Lower leg skin (tissue), 4 donors: ENCODE results near the gene RB1. TPM values are rescaled to one million over a fixed set of nuclear protein-coding genes. Genes with fewer than 3 reads are reported as not detected.

Experiments used
- DNase-seq, 2 donors: peaks; one replicate each; pipeline ENCODE4 v3.0.0-alpha.2; 2019; ENCODE audit warnings: low spot score in 2 of 2
- H3K4me3 ChIP-seq: fragments of 200-600 bp; sonication (generic); 2 replicates; pipeline ENCODE4 v1.5.1; 2017; ENCODE audit warnings: mild to moderate bottlenecking, low read depth; ENCODE audit not compliant: poor library complexity, severe bottlenecking
- POLR2A ChIP-seq, 2 donors: fragments of 450-650 bp; IDR thresholded peaks; one replicate each; pipeline ENCODE4 v1.6.1; 2016 to 2017; ENCODE audit warnings: antibody characterized with exemption in 2 of 2, mild to moderate bottlenecking in 1 of 2, moderate library complexity in 1 of 2
- WGBS, 2 donors: methylation state at CpG; one replicate each; pipeline ENCODE4 v1.1.5; 2018; 5-methylcytosine and 5-hydroxymethylcytosine counted together
- intact Hi-C: fragments of 100-400 bp; cut with DNase I; formaldehyde crosslinking; loops from one replicate; pipeline ENCODE4 v1.15.0; 2023; ENCODE audit warnings: low total_unique reads
- total RNA-seq, 4 donors: library from RNA; depleted of rRNA; stranded (reverse); fragments of >200 nt; gene quantifications; one replicate each; pipeline ENCODE4 v1.1.0, GENCODE V29; 2016
- TF ChIP-seq, protein P1 (sequence below), 3 donors: fragments of 450-650 bp; IDR thresholded peaks; one replicate each; pipeline ENCODE4 v1.5.1; 2016; ENCODE audit warnings: antibody characterized with exemption in 3 of 3, mild to moderate bottlenecking in 3 of 3, moderate library complexity in 2 of 3

RB1 gene
- total RNA-seq, 4 donors from 2014 or later: 15.8 to 20.0 (median 16.4) TPM

DNA sequence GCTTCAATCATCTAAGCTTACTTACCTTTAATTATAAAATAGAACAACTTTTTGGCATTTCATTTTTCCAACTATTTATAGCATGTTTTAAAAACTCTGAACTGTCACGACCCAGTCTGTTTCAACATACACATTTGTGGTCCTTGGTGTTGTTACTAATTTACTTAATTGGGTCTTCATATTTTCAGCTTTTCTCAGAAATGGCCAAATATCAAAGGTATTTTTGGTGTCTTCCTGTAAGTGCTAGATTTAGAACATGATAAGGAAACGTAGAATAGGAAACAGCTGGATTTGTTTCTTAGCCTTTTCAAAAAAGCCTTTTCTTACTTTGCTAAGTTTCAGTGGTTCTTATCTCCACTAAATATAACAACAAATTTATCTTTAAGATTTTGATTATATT lies 97.9 kb downstream of the RB1 start:
- no peak for DNase-seq
- WGBS, 2 donors: 16 to 29% methylated on average over 2 of the region's 2 CpGs
- H3K4me3 ChIP-seq: no peak overlapping the region
- no peak for TF ChIP-seq POLR2A (IDR thresholded peaks at IDR 0.05)
- TF ChIP-seq, protein P1, sequence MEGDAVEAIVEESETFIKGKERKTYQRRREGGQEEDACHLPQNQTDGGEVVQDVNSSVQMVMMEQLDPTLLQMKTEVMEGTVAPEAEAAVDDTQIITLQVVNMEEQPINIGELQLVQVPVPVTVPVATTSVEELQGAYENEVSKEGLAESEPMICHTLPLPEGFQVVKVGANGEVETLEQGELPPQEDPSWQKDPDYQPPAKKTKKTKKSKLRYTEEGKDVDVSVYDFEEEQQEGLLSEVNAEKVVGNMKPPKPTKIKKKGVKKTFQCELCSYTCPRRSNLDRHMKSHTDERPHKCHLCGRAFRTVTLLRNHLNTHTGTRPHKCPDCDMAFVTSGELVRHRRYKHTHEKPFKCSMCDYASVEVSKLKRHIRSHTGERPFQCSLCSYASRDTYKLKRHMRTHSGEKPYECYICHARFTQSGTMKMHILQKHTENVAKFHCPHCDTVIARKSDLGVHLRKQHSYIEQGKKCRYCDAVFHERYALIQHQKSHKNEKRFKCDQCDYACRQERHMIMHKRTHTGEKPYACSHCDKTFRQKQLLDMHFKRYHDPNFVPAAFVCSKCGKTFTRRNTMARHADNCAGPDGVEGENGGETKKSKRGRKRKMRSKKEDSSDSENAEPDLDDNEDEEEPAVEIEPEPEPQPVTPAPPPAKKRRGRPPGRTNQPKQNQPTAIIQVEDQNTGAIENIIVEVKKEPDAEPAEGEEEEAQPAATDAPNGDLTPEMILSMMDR (IDR thresholded peaks at IDR 0.05): no peak
- intact Hi-C loops: no loop called here

DNA sequence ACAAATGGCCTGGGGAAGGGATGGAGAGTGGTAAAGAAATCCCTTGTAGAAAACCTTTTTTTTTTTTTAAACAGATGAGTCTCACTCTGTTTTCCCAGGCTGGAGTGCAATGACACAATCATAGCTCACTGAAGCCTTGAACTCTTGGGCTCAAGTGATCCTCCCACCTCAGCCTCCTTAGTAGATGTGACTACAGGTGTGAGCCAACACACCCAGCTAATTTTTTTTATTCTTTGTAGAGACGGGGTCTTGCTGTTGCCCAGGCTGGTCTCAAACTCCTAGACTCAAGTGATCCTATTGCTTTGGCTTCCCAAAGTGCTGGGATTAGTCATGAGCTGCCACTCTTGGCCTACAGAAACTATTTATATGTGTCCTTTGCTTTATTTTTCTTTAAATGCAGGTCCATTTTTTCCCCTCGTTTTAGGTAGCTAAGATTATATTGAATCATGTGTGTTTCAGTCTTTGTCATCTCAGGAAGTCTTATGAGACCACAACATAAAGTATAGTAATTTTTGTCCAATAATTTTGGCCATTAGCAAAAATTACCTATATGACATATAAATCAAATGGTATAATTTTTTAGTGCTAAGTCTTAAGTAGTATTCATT lies 98.9 kb downstream of the RB1 start:
- no peak overlapping the region for H3K4me3 ChIP-seq
- WGBS, 2 donors: 47 to 56% methylated on average over 2 of the region's 2 CpGs
- intact Hi-C loops: no loop called here
- no peak for DNase-seq
- no peak for TF ChIP-seq POLR2A (IDR thresholded peaks at IDR 0.05)
- TF ChIP-seq, protein P1 (IDR thresholded peaks at IDR 0.05): no peak

DNA sequence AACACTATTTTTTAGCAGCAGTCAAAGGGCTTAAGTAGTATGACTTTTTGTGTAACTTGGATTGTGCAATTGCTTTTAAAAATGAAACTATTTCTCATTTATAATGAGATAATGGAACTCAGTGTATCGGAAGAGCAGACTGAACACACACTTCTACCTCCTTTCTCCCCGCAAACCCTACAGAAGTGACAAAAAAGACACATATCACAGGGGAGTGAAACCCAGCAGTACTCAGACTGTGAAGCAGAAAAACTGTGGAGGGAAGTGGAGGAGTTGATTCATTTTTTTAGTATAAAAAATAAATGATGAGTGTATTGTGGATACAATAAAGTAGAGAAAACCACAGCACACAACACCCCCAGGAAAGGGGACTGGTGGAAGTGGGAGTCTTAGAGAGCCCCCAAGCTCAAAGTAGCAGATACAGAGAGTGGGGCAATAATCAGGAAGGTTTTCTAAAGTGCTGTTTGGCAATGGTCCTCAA lies 99.6 kb downstream of the RB1 start:
- WGBS, 2 donors: 9 to 29% methylated on average over 2 of the region's 2 CpGs
- no peak overlapping the region for H3K4me3 ChIP-seq
- no peak for TF ChIP-seq POLR2A (IDR thresholded peaks at IDR 0.05)
- TF ChIP-seq, protein P1 (IDR thresholded peaks at IDR 0.05): no peak
- intact Hi-C loops: no loop called here
- no peak for DNase-seq

DNA sequence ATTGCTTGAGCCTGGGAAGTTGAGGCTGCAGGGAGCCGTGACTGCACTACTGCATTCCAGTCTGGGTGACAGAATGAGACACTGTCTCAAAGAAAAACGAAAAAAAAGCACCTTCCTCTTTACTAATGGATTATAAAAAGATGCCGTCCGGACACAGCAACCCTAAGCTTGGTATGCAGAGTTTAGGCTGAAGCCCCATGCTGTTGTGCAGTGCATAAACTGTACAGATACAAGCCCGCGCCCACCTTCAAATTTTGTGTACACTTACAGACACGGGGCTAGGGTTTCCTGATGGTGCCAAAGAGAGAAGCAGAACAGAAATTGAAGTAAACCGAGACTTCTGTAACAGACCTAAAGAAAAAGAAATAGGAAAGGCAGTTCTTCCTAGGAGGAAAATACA lies 100.4 kb downstream of the RB1 start:
- no peak overlapping the region for H3K4me3 ChIP-seq

DNA sequence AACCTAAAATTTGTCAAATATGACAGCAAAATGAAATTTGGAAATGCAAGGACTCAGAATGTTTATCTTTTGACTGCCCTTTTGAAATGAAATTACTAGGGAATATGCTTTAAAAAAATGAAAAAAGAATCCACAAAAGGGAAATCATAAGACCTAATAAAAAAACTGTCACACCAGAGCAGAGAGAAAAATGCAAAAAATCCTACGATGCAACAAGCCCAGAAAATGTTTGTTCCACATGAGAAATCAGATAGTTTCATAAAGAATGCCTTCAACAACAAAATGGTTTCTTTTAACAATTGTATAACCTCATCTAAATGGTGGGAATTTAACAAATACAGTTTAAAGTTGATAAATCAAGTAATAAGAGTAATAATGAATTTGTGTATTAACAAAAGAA lies 101.4 kb downstream of the RB1 start:
- DNase-seq: no peak
- intact Hi-C loops: no loop called here
- TF ChIP-seq, protein P1 (IDR thresholded peaks at IDR 0.05): no peak
- no peak for TF ChIP-seq POLR2A (IDR thresholded peaks at IDR 0.05)
- no peak overlapping the region for H3K4me3 ChIP-seq
- WGBS, 2 donors: 47 to 49% methylated on average over 1 of the region's 1 CpG

More for the DNA sequence above, 100.4 kb downstream of the RB1 start:
- TF ChIP-seq, protein P1 (IDR thresholded peaks at IDR 0.05): no peak
- no peak for TF ChIP-seq POLR2A (IDR thresholded peaks at IDR 0.05)
- intact Hi-C loops: no loop called here
- WGBS, 2 donors: 68 to 74% methylated on average over 8 of the region's 8 CpGs
- no peak for DNase-seq

DNA sequence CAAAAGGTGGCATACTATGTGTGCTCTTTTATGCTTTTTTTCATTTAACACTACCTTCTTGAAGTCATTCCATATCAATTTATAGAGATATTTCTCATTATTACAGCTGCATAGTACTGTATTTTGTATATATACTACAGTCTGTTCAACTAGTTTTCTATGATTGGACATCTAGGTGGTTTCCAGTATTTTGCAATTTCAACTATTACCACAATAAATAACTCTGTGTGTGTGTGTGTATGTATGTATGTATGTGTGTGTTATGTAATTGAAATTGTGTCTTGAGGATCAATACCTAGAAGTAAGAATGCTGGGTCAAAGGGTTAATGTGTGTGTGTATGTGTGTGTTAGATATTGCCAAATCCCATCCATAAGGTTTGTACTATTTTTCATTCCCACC lies 102.3 kb downstream of the RB1 start:
- intact Hi-C loops: no loop called here
- DNase-seq: no peak
- TF ChIP-seq POLR2A (IDR thresholded peaks at IDR 0.05): no peak
- TF ChIP-seq, protein P1 (IDR thresholded peaks at IDR 0.05): no peak
- no peak overlapping the region for H3K4me3 ChIP-seq
